ENCODE measurements around the gene MYO1D.

DNA sequence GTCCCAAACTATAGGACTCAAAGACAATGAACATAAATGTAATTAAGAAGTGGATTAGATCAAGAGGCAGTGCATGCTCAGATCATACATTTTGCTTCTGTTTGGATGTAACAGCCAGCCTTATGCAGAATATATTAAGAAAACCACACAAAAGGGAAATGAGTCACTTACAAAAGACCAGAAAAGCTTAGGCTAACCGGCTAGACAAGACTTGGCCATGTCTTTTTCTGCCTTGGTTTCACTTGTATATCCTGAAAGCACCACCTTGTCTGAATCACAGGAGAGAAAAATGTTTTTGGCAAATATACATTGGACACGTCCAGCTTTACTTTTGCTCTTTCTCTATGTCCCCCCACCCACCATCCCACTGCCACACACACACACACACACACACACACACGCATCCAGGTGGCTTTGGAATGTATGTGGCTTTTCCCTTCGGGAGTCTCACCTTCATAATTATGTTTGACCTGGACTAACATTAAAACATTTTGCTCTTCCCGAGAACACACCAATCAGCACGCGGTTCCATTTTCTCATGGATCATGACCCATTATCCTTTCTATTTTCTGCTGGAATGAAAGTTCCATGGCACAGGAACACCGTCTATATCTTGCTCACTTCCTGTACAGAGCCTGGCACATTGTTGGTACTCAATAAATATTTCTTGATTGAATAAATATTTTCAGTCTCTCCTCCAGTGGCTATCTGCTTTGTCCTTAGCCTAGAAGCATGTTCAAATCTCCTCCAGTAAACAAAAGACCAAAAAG, 325.6 kb downstream of the MYO1D start:
- TF ChIP-seq, protein P1, sequence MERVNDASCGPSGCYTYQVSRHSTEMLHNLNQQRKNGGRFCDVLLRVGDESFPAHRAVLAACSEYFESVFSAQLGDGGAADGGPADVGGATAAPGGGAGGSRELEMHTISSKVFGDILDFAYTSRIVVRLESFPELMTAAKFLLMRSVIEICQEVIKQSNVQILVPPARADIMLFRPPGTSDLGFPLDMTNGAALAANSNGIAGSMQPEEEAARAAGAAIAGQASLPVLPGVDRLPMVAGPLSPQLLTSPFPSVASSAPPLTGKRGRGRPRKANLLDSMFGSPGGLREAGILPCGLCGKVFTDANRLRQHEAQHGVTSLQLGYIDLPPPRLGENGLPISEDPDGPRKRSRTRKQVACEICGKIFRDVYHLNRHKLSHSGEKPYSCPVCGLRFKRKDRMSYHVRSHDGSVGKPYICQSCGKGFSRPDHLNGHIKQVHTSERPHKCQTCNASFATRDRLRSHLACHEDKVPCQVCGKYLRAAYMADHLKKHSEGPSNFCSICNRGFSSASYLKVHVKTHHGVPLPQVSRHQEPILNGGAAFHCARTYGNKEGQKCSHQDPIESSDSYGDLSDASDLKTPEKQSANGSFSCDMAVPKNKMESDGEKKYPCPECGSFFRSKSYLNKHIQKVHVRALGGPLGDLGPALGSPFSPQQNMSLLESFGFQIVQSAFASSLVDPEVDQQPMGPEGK (CRISPR knock-in tag; IDR thresholded peaks at IDR 0.05; ENCODE audit: borderline replicate concordance): no peak
- no peak for TF ChIP-seq ZNF565 (CRISPR knock-in tag; conservative IDR thresholded peaks at IDR 0.05; ENCODE audit: low read depth)
- no peak for TF ChIP-seq CREB5 (CRISPR knock-in tag; IDR thresholded peaks at IDR 0.05; ENCODE audit: low read depth)
- TF ChIP-seq ZC3H10 (CRISPR knock-in tag; IDR thresholded peaks at IDR 0.05): no peak
- no peak for TF ChIP-seq ZFP3 (CRISPR knock-in tag; IDR thresholded peaks at IDR 0.05)
- no peak for TF ChIP-seq ZNF70 (CRISPR knock-in tag; IDR thresholded peaks at IDR 0.05)
- TF ChIP-seq CSDC2 (CRISPR knock-in tag; IDR thresholded peaks at IDR 0.05): no peak
- no peak for TF ChIP-seq ZFP30 (CRISPR knock-in tag; IDR thresholded peaks at IDR 0.05)
- no peak for TF ChIP-seq ISL1 (CRISPR knock-in tag; IDR thresholded peaks at IDR 0.05)
- TF ChIP-seq TSHZ2 (CRISPR knock-in tag; IDR thresholded peaks at IDR 0.05): no peak
- no peak for TF ChIP-seq PPARA (CRISPR knock-in tag; IDR thresholded peaks at IDR 0.05; ENCODE audit: borderline replicate concordance)
- TF ChIP-seq TCF4 (CRISPR knock-in tag; IDR thresholded peaks at IDR 0.05; ENCODE audit: borderline replicate concordance): no peak
- no peak for TF ChIP-seq TOX (CRISPR knock-in tag; IDR thresholded peaks at IDR 0.05; ENCODE audit: borderline replicate concordance)
